MCF 10A (cell line): ENCODE data around the gene PRM2. TPM values are rescaled to one million over a fixed set of nuclear protein-coding genes. Genes with fewer than 3 reads are reported as not detected.

Experiments used
- BruUV-seq: library from RNA; stranded (reverse); fragments of 400-500 nt; replicated peaks from 2 replicates; lab custom pipeline; 2021; lab: Mats Ljungman, UMichigan
- CTCF ChIA-PET: fragments of 300-600 bp; sonication (Branson Sonifier 250); formaldehyde crosslinking; extraction: SDS; loops from one replicate; lab custom pipeline; 2021; ENCODE audit warnings: antibody characterized with exemption, inconsistent platforms; lab: Yijun Ruan, JAX
- POLR2A ChIA-PET: fragments of 300-600, 350-650 bp; sonication (Branson Sonifier 250); formaldehyde crosslinking; extraction: SDS; loops from one replicate; lab custom pipeline; 2020; ENCODE audit warnings: antibody characterized with exemption, inconsistent platforms; lab: Yijun Ruan, JAX
- DNase-seq: peaks from one replicate; pipeline ENCODE4 v3.0.0-alpha.2; 2018; ENCODE audit not compliant: unreplicated experiment
- H3K27ac Mint-ChIP-seq: one replicate; pipeline ENCODE4 v1.8.0; 2022; ENCODE audit warnings: mild to moderate bottlenecking, low read depth, mixed read lengths; ENCODE audit not compliant: unreplicated experiment
- H3K27me3 Mint-ChIP-seq: one replicate; pipeline ENCODE4 v1.8.0; 2022; ENCODE audit warnings: mixed read lengths; ENCODE audit not compliant: insufficient read depth, unreplicated experiment
- H3K36me3 Mint-ChIP-seq: one replicate; pipeline ENCODE4 v1.8.0; 2022; ENCODE audit warnings: mild to moderate bottlenecking, moderate library complexity, mixed read lengths; ENCODE audit not compliant: insufficient read depth, unreplicated experiment
- H3K4me1 Mint-ChIP-seq: one replicate; pipeline ENCODE4 v1.8.0; 2022; ENCODE audit warnings: mixed read lengths; ENCODE audit not compliant: insufficient read depth, unreplicated experiment
- H3K4me3 Mint-ChIP-seq: one replicate; pipeline ENCODE4 v1.8.0; 2022; ENCODE audit warnings: mild to moderate bottlenecking, moderate library complexity, mixed read lengths; ENCODE audit not compliant: unreplicated experiment
- H3K9me3 Mint-ChIP-seq: one replicate; pipeline ENCODE4 v1.8.0; 2022; ENCODE audit warnings: mixed read lengths; ENCODE audit not compliant: unreplicated experiment
- intact Hi-C: fragments of 100-400 bp; cut with micrococcal nuclease; formaldehyde crosslinking; loops from 2 replicates; pipeline ENCODE4 v1.14.1; 2022
- total RNA-seq: library from RNA; stranded (reverse); gene quantifications from 2 replicates; pipeline ENCODE4 v1.2.3, GENCODE V29; 2022
- TF ChIP-seq, protein P1 (sequence below): fragments of 200-600 bp; IDR thresholded peaks from one replicate; pipeline ENCODE4 v1.8.0; 2022; ENCODE audit warnings: antibody characterized with exemption, mild to moderate bottlenecking; ENCODE audit not compliant: unreplicated experiment

PRM2 gene
- total RNA-seq, 1 experiment from 2014 or later, result not detected

DNA sequence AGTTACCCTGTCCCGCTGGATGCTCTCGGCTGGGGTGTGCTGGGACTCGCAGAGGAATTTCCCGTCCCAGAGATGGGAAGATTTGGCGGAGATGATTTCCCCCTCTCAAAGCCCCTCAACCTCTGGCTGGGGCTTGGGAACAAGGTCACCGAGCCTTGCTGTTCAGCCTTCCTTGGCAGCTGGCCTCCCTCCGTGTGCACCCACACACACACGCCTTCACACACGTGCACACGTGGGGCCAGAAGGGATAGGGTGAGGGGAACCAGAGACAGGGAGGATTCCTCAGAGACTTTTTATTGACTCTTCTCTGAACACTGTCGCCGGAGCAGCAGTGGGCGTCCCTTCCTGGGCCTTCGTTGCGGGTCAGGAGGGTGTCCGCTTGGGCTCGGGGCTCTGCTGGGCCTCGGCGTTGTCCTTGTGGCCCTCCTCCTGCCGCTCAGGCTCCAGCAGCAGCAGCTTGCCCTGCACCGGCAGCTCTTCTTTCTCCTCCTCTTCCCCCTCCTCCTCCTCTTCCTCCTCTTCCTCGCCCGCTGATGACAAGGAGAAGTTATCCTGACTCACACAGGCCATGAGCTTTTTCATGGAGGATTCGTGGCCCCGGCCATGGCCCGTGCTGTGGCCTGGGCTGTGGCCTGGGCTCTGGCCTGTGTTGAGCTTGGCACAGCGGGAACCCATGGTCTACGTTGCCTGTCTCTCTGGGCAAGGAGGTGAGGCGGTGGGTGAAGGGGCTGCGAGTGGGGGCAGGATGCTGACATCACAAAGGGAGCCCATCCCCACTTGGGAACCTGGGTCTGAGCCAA lies 3.2 kb downstream of the PRM2 start, which contains the start of gene PRM3:
PRM3 (minus strand) TSS at position 709 of the 800 bp plus-strand sequence; CDS start at position 675, 34 bp downstream.
- no peaks in the 10 kb centered on the region for H3K36me3 Mint-ChIP-seq
- TF ChIP-seq, protein P1, sequence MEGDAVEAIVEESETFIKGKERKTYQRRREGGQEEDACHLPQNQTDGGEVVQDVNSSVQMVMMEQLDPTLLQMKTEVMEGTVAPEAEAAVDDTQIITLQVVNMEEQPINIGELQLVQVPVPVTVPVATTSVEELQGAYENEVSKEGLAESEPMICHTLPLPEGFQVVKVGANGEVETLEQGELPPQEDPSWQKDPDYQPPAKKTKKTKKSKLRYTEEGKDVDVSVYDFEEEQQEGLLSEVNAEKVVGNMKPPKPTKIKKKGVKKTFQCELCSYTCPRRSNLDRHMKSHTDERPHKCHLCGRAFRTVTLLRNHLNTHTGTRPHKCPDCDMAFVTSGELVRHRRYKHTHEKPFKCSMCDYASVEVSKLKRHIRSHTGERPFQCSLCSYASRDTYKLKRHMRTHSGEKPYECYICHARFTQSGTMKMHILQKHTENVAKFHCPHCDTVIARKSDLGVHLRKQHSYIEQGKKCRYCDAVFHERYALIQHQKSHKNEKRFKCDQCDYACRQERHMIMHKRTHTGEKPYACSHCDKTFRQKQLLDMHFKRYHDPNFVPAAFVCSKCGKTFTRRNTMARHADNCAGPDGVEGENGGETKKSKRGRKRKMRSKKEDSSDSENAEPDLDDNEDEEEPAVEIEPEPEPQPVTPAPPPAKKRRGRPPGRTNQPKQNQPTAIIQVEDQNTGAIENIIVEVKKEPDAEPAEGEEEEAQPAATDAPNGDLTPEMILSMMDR, result no peak
- peaks cover 27% of the 10 kb centered on the region for H3K27me3 Mint-ChIP-seq
- intact Hi-C loops, result no loop called here
- DNase-seq, result no peak
- no peak within 1 kb of the TSS for H3K27ac Mint-ChIP-seq
- no peak within 1 kb of the TSS for H3K4me3 Mint-ChIP-seq
- H3K4me1 Mint-ChIP-seq, result peaks cover 6% of the 10 kb centered on the region
- ChIA-PET CTCF (interaction anchor here (2.8 kb wide), 1 partner anchor 309 kb away, joined by 9 read pairs; no protein-coding TSS in a partner anchor), POLR2A (no interaction called here)
- no TSS peak for BruUV-seq
- H3K9me3 Mint-ChIP-seq, result no peaks in the 10 kb centered on the region

DNA sequence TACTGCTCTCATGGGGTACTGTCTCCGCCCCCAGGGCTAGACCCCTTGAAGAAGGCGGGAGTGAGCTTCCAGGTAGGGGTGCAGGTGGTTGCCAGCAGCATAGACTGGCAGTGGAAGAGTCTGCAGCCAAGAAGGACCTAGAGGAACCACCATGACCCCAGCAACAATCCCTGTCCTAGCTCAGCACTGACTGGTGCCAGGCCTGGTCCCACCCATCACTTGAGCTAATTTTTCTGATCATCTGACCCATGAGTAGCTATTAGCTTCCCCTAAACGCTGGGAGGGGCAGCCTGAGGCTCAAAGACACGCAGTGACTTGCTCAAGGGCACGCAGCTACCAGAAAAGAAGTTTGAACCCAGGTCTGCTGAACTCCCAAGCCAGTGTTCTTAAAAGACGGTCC lies 3.8 kb downstream of the PRM2 start:
- H3K27me3 Mint-ChIP-seq, result peaks cover 33% of the 10 kb centered on the region
- ChIA-PET POLR2A (no interaction called here), CTCF (interaction anchor here (0.6 to 2.8 kb wide), 5 partner anchors 16 to 308 kb away, joined by 3 to 9 read pairs (median 5); partner anchors contain the start of gene SOCS1)
- no peak overlapping the region for H3K27ac Mint-ChIP-seq
- BruUV-seq, result no TSS peak
- H3K4me1 Mint-ChIP-seq, result peaks cover 6% of the 10 kb centered on the region
- TF ChIP-seq, protein P1, result no peak
- no peak overlapping the region for H3K4me3 Mint-ChIP-seq
- no peaks in the 10 kb centered on the region for H3K36me3 Mint-ChIP-seq
- intact Hi-C loops, result no loop called here
- no peak for DNase-seq
- no peaks in the 10 kb centered on the region for H3K9me3 Mint-ChIP-seq

DNA sequence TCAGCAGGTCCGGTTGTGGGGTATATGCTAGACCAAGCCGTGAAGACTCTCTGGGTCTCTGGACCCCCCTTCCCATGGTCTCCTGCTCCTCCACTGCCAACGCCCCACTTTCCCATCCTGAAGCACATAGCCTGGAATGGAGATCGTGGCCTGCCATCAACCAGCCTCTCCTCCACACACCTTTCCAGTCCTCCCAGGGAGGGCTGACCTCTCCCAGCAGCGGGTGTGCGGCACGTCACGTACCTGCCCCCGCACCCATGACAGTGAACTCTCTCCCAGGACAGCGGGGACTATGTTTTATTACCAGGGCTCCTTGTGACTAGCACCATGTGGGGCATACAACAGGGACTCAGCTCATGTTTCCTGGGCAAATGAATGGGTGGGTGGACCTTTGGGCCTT lies 4.7 kb downstream of the PRM2 start:
- peaks cover 33% of the 10 kb centered on the region for H3K27me3 Mint-ChIP-seq
- CTCF ChIA-PET, result interaction anchor here (0.6 to 2.8 kb wide), 8 partner anchors 15 to 357 kb away, joined by 3 to 9 read pairs (median 5); partner anchors contain the start of gene SOCS1
- TF ChIP-seq, protein P1, result no peak
- H3K4me1 Mint-ChIP-seq, result peaks cover under 1% of the 10 kb centered on the region
- no peak for DNase-seq
- POLR2A ChIA-PET, result no interaction called here
- no TSS peak for BruUV-seq
- no peaks in the 10 kb centered on the region for H3K9me3 Mint-ChIP-seq
- no peak overlapping the region for H3K27ac Mint-ChIP-seq
- intact Hi-C loops, result no loop called here
- no peak overlapping the region for H3K4me3 Mint-ChIP-seq
- no peaks in the 10 kb centered on the region for H3K36me3 Mint-ChIP-seq

DNA sequence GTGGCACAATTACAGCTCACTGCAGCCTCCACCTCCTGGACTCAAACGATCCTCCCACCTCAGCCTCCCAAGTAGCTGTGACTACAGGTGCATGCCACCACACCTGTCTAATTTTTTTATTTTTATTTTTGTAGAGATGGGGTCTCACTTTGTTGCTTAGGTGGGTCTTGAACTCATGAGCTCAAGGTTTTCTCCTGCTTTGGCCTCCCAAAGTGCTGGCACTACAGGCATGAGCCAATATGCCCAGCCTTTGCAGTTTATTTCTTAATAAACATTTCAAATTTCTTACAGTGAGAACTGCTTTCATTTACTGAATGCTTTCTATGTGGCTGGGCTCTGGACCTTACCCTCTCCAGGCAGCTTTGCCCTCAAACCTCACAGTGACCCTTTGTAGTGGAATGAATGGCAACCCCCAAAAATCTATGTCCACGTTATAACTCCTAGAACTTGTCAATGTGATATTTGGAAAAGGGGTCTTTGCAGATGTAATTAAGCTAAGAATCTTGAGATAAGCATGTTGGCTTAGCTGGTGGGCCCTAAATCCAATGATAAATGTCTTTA lies 5.6 kb downstream of the PRM2 start:
- peaks cover 33% of the 10 kb centered on the region for H3K27me3 Mint-ChIP-seq
- POLR2A ChIA-PET, result no interaction called here

More for the DNA sequence above, 5.6 kb downstream of the PRM2 start:
- Mint-ChIP-seq H3K27ac (no peak overlapping the region), H3K9me3 (no peaks in the 10 kb centered on the region), H3K4me3 (no peak overlapping the region), H3K36me3 (no peaks in the 10 kb centered on the region), H3K4me1 (no peaks in the 10 kb centered on the region)
- TF ChIP-seq, protein P1, result no peak
- intact Hi-C loops, result no loop called here
- no peak for DNase-seq
- no TSS peak for BruUV-seq
- CTCF ChIA-PET, result interaction anchor here (1.5 to 1.8 kb wide), 2 partner anchors 299 to 306 kb away, joined by 4 to 5 read pairs; no protein-coding TSS in a partner anchor
